A673 (cell line): ENCODE data around the gene PRSS56. TPM values are rescaled to one million over a fixed set of nuclear protein-coding genes. Genes with fewer than 3 reads are reported as not detected.

Experiments used
- BruUV-seq: library from RNA; stranded (reverse); fragments of 400-500 nt; replicated peaks from 2 replicates; lab custom pipeline; 2021; lab: Mats Ljungman, UMichigan
- CTCF ChIA-PET: fragments of 300-600 bp; sonication (Branson Sonifier 250); formaldehyde crosslinking; loops from one replicate; lab custom pipeline; 2022; ENCODE audit warnings: antibody characterized with exemption; lab: Charles Lee
- POLR2A ChIA-PET: fragments of 300-600 bp; sonication (Branson Sonifier 250); formaldehyde crosslinking; loops from one replicate; lab custom pipeline; 2022; ENCODE audit warnings: antibody characterized with exemption; ENCODE audit not compliant: low non-redundant PET; lab: Charles Lee
- DNase-seq: peaks from one replicate; pipeline ENCODE4 v3.0.0-alpha.2; 2015; ENCODE audit warnings: low spot score
- H3K27ac ChIP-seq: fragments of 200-600 bp; sonication (generic); 2 replicates; pipeline ENCODE4 v1.5.1; 2016; ENCODE audit warnings: mixed run types, low read depth, mild to moderate bottlenecking, mixed read lengths, antibody characterized with exemption, low read length; ENCODE audit not compliant: poor library complexity, severe bottlenecking
- H3K27me3 ChIP-seq: fragments of 200-600 bp; sonication (generic); replicated peaks from 2 replicates; pipeline ENCODE4 v1.6.1; 2017; ENCODE audit warnings: mixed run types, low read depth, mild to moderate bottlenecking, mixed read lengths, antibody characterized with exemption, low read length; ENCODE audit not compliant: insufficient read depth, poor library complexity
- H3K36me3 ChIP-seq: fragments of 200-600 bp; sonication (generic); 2 replicates; pipeline ENCODE4 v1.6.1; 2016; ENCODE audit warnings: mixed run types, mild to moderate bottlenecking, mixed read lengths, antibody characterized with exemption, low read length; ENCODE audit not compliant: insufficient read depth, poor library complexity, severe bottlenecking
- H3K4me1 ChIP-seq: fragments of 200-600 bp; sonication (generic); 2 replicates; pipeline ENCODE4 v1.6.1; 2017; ENCODE audit warnings: mixed run types, mild to moderate bottlenecking, mixed read lengths, antibody characterized with exemption, low read length; ENCODE audit not compliant: insufficient read depth, poor library complexity, severe bottlenecking
- H3K4me3 ChIP-seq: fragments of 200-600 bp; sonication (generic); 2 replicates; pipeline ENCODE4 v1.5.1; 2016; ENCODE audit warnings: low read depth, mixed run types, mild to moderate bottlenecking, mixed read lengths, low read length; ENCODE audit not compliant: poor library complexity, severe bottlenecking
- H3K9me3 ChIP-seq: fragments of 200-600 bp; sonication (generic); 2 replicates; pipeline ENCODE4 v1.6.1; 2016; ENCODE audit warnings: mixed run types, low read depth, mild to moderate bottlenecking, mixed read lengths, antibody characterized with exemption, low read length; ENCODE audit not compliant: poor library complexity, severe bottlenecking
- EZH2 ChIP-seq: fragments of 200-600 bp; sonication (generic); IDR thresholded peaks from 2 replicates; pipeline ENCODE4 v1.6.1; 2017; ENCODE audit warnings: borderline replicate concordance, low read depth, mild to moderate bottlenecking, mixed read lengths, antibody characterized with exemption, low read length; ENCODE audit not compliant: poor library complexity, severe bottlenecking
- intact Hi-C: fragments of 100-400 bp; cut with micrococcal nuclease; formaldehyde crosslinking; loops from one replicate; pipeline ENCODE4 v1.10.0; 2022; ENCODE audit not compliant: unreplicated experiment
- total RNA-seq: library from RNA; stranded (reverse); gene quantifications from 2 replicates; pipeline ENCODE4 v1.2.3, GENCODE V29; 2021
- TF ChIP-seq, protein P1 (sequence below): fragments of 300-800, 200-600 bp; sonication (generic); conservative IDR thresholded peaks from 2 replicates; pipeline ENCODE4 v1.5.1; 2017; ENCODE audit warnings: low read depth, mild to moderate bottlenecking, antibody characterized with exemption, low read length, moderate library complexity, mixed read lengths

PRSS56 gene
- total RNA-seq, 1 experiment from 2014 or later, result not detected

DNA sequence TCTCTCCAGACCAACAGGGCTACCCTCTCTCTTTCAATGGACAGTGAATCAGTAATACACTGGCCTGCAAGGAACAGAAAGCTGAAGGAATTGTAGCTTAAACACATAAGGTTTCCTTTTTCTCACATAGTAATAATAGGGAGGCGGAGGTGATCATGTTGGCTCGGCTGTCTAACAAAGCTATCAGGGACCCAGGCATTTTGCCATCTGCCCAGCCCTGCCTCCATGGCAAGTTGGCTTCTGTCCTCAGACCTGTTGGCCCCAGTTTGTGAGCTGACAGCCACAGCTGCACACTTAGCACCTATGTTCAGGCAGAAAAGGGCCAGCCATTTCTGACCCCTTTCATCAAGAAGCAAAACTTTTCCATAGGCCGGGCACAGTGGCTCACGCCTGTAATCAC lies 17.3 kb downstream of the PRSS56 start:
- Histone ChIP-seq H3K36me3 (no peaks in the 10 kb centered on the region), H3K27ac (no peak overlapping the region), H3K4me3 (no peak overlapping the region), H3K4me1 (no peaks in the 10 kb centered on the region), H3K27me3 (no peaks in the 10 kb centered on the region), H3K9me3 (no peaks in the 10 kb centered on the region)
- intact Hi-C loops, result no loop called here
- DNase-seq, result no peak
- ChIA-PET POLR2A (no interaction called here), CTCF (no interaction called here)
- BruUV-seq, result no TSS peak
- TF ChIP-seq EZH2, result no peak
- TF ChIP-seq, protein P1, sequence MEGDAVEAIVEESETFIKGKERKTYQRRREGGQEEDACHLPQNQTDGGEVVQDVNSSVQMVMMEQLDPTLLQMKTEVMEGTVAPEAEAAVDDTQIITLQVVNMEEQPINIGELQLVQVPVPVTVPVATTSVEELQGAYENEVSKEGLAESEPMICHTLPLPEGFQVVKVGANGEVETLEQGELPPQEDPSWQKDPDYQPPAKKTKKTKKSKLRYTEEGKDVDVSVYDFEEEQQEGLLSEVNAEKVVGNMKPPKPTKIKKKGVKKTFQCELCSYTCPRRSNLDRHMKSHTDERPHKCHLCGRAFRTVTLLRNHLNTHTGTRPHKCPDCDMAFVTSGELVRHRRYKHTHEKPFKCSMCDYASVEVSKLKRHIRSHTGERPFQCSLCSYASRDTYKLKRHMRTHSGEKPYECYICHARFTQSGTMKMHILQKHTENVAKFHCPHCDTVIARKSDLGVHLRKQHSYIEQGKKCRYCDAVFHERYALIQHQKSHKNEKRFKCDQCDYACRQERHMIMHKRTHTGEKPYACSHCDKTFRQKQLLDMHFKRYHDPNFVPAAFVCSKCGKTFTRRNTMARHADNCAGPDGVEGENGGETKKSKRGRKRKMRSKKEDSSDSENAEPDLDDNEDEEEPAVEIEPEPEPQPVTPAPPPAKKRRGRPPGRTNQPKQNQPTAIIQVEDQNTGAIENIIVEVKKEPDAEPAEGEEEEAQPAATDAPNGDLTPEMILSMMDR, result no peak

DNA sequence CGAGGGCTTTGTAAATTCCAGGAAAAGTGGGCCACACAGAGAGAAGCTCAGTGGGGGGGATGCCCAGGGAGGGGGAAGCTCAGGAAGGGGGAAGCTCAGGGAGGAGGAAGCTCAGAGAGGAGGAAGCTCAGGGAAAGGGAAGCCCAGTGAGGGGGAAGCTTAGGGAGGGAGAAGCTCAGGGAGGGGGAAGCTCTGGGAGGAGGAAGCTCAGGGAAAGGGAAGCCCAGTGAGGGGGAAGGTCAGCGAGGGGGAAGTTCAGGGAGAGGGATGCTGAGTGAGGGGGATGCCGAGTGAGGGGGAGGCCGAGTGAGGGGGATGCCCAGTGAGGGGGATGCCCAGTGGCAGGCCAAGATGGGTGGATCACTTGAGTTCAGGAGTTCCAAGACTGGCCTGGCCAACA lies 18.5 kb downstream of the PRSS56 start:
- ChIA-PET CTCF (interaction anchor here (0.6 kb wide), 1 partner anchor 67 kb away, joined by 5 read pairs; no protein-coding TSS in a partner anchor), POLR2A (no interaction called here)
- intact Hi-C loops, result no loop called here

DNA sequence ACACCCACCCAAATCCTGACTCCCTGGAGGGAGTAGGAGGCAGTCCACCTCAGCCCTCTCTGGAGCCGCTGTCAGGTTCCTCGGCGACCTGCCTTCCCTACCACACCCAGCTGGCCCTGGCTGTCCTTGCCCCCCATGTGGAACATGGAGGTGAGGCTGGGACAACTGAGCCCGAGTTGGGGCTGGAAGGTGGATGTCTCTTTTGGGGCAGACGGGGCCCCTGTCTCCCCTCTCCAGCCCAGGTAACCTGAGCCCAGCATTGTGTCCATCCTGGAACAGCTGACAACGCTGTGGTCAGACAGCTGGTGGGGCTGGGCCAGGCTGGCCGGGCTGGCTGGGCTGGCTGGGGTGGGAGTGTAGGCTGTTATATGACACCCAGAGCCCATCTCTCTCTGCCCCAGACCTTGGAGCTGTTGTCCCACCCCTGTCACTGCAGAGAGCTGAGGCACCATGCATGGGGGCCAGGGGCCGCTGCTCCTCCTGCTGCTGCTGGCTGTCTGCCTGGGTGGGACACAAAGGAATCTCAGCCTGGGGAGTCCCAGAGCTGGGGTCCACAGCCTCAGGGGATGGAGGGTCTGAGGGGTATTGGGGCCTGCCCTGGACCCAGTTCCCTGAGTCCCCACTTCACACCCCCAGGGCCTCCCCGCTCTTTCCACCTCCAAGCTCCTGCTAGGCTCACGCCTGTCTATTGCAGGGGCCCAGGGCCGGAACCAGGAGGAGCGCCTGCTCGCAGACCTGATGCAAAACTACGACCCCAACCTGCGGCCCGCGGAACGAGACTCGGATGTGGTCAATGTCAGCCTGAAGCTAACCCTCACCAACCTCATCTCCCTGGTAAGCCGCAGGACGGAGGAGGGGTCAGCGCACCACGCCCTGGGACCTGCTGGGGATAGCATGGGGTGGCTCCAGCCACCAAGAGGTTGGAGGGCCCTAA lies 19.4 kb downstream of the PRSS56 start, which contains the start of gene CHRNG:
Gene CHRNG (plus strand): TSS at position 395 of the 934 bp plus-strand sequence. CDS start 56 bp downstream, at position 451.
- no peaks in the 10 kb centered on the region for H3K4me1 ChIP-seq
- H3K27me3 ChIP-seq, result no peaks in the 10 kb centered on the region
- intact Hi-C loops, result no loop called here
- CTCF ChIA-PET, result no interaction called here
- BruUV-seq, result no TSS peak
- no peaks in the 10 kb centered on the region for H3K36me3 ChIP-seq
- POLR2A ChIA-PET, result no interaction called here
- TF ChIP-seq EZH2, result no peak
- TF ChIP-seq, protein P1, result no peak
- no peak within 1 kb of the TSS for H3K4me3 ChIP-seq
- H3K27ac ChIP-seq, result no peak within 1 kb of the TSS
- no peaks in the 10 kb centered on the region for H3K9me3 ChIP-seq
- no peak for DNase-seq

More for the DNA sequence above, 18.5 kb downstream of the PRSS56 start:
- Histone ChIP-seq H3K27me3 (no peaks in the 10 kb centered on the region), H3K4me1 (no peaks in the 10 kb centered on the region), H3K27ac (no peak overlapping the region), H3K9me3 (no peaks in the 10 kb centered on the region), H3K4me3 (no peak overlapping the region), H3K36me3 (no peaks in the 10 kb centered on the region)
- DNase-seq, result no peak
- no TSS peak for BruUV-seq
- TF ChIP-seq EZH2, result no peak
